Immature natural killer cell (primary cell): ENCODE results near the gene AMH. TPM values are rescaled to one million over a fixed set of nuclear protein-coding genes. Genes with fewer than 3 reads are reported as not detected.

Experiments used
- DNase-seq, 3 donors: peaks; one replicate each; pipeline ENCODE4 v3.0.0; 2022; ENCODE audit warnings: mixed read lengths in 1 of 3
- H3K27ac Mint-ChIP-seq, 6 donors: one replicate each; pipeline ENCODE4 v1.8.0; 2020; ENCODE audit warnings: mixed read lengths in 6 of 6, mild to moderate bottlenecking in 5 of 6, inconsistent platforms in 4 of 6, moderate library complexity in 3 of 6
- H3K27me3 Mint-ChIP-seq, 3 donors: one replicate each; pipeline ENCODE4 v1.8.0; 2020 to 2021; ENCODE audit warnings: low read depth in 3 of 3, mild to moderate bottlenecking in 3 of 3, mixed read lengths in 3 of 3, moderate library complexity in 3 of 3, inconsistent platforms in 1 of 3
- H3K36me3 Mint-ChIP-seq, 3 donors: one replicate each; pipeline ENCODE4 v1.8.0; 2020; ENCODE audit warnings: mixed read lengths in 3 of 3, inconsistent platforms in 2 of 3, mild to moderate bottlenecking in 2 of 3
- H3K4me1 Mint-ChIP-seq, 2 donors: one replicate each; pipeline ENCODE4 v1.8.0; 2020; ENCODE audit warnings: inconsistent platforms in 2 of 2, mild to moderate bottlenecking in 2 of 2, mixed read lengths in 2 of 2, moderate library complexity in 1 of 2
- H3K4me3 Mint-ChIP-seq, 5 donors: one replicate each; pipeline ENCODE4 v1.8.0; 2020; ENCODE audit warnings: mild to moderate bottlenecking in 5 of 5, mixed read lengths in 5 of 5, inconsistent platforms in 3 of 5, moderate library complexity in 3 of 5
- H3K9me3 Mint-ChIP-seq, 6 donors: one replicate each; pipeline ENCODE4 v1.8.0; 2020; ENCODE audit warnings: mild to moderate bottlenecking in 6 of 6, mixed read lengths in 6 of 6, inconsistent platforms in 4 of 6, moderate library complexity in 3 of 6
- polyA plus RNA-seq, 3 donors: library from polyadenylated mRNA; unstranded; fragments of 300-500 nt; fragmentation: Illumina TruSeq; gene quantifications; one replicate each; pipeline ENCODE4 v1.2.3, GENCODE V29; 2021

Gene AMH
- polyA plus RNA-seq, 3 donors from 2014 or later: not detected

- H3K4me3 Mint-ChIP-seq: peak overlapping the region in 3 of 5 donors; percentile 29 to 46 (median 36)
- no peaks in the 10 kb centered on the region for H3K36me3 Mint-ChIP-seq
- H3K27me3 Mint-ChIP-seq: peaks cover 2 to 14% (median 6%) of the 10 kb centered on the region in 3 donors
- DNase-seq: no peak
- peaks cover 0 to 8% of the 10 kb centered on the region in 2 donors for H3K4me1 Mint-ChIP-seq
- no peak overlapping the region for H3K27ac Mint-ChIP-seq
- H3K9me3 Mint-ChIP-seq: no peaks in the 10 kb centered on the region
Measured at GRCh38 chr19:2251106-2252054, 2.3 kb downstream of the AMH start.

GRCh38 chr19:2252055-2252796 lies 3.1 kb downstream of the AMH start:
- peak overlapping the region in 4 of 5 donors; percentile 7 to 68 (median 42) for H3K4me3 Mint-ChIP-seq
- no peaks in the 10 kb centered on the region for H3K9me3 Mint-ChIP-seq
- H3K4me1 Mint-ChIP-seq: peaks cover 0 to 8% of the 10 kb centered on the region in 2 donors
- DNase-seq: no peak
- H3K36me3 Mint-ChIP-seq: no peaks in the 10 kb centered on the region
- peaks cover 2 to 16% (median 6%) of the 10 kb centered on the region in 3 donors for H3K27me3 Mint-ChIP-seq
- no peak overlapping the region for H3K27ac Mint-ChIP-seq

GRCh38 chr19:2252797-2253105 lies 3.6 kb downstream of the AMH start:
- Mint-ChIP-seq H3K27me3 (peaks cover 2 to 16% (median 6%) of the 10 kb centered on the region in 3 donors), H3K4me3 (peak overlapping the region in 4 of 5 donors; percentile 7 to 68 (median 12))
- DNase-seq: no peak

GRCh38 chr19:2253106-2254063 lies 4.3 kb downstream of the AMH start:
- Mint-ChIP-seq H3K4me1 (peaks cover 6 to 17% of the 10 kb centered on the region in 2 donors), H3K27ac (peak overlapping the region in 2 of 6 donors; percentile 19 to 34), H3K36me3 (no peaks in the 10 kb centered on the region), H3K9me3 (no peaks in the 10 kb centered on the region), H3K27me3 (peaks cover 2 to 16% (median 6%) of the 10 kb centered on the region in 3 donors), H3K4me3 (peak overlapping the region; percentile 15 to 68 (median 59))
- peak in 2 of 3 donors; percentile 33 to 59 for DNase-seq

More at GRCh38 chr19:2252797-2253105, 3.6 kb downstream of the AMH start:
- Mint-ChIP-seq H3K27ac (no peak overlapping the region), H3K9me3 (no peaks in the 10 kb centered on the region), H3K36me3 (no peaks in the 10 kb centered on the region), H3K4me1 (peaks cover under 1 to 11% of the 10 kb centered on the region in 2 donors)

GRCh38 chr19:2254064-2254872 lies 5.1 kb downstream of the AMH start:
- no peaks in the 10 kb centered on the region for H3K9me3 Mint-ChIP-seq
- H3K27me3 Mint-ChIP-seq: peaks cover 2 to 16% (median 5%) of the 10 kb centered on the region in 3 donors
- H3K4me1 Mint-ChIP-seq: peaks cover 8 to 22% of the 10 kb centered on the region in 2 donors
- H3K27ac Mint-ChIP-seq: no peak overlapping the region
- no peak for DNase-seq
- no peaks in the 10 kb centered on the region for H3K36me3 Mint-ChIP-seq
- H3K4me3 Mint-ChIP-seq: peak overlapping the region in 2 of 5 donors; percentile 10 to 11

GRCh38 chr19:2255112-2255845 lies 6.2 kb downstream of the AMH start:
- Mint-ChIP-seq H3K36me3 (no peaks in the 10 kb centered on the region), H3K4me3 (no peak overlapping the region), H3K4me1 (peaks cover 11 to 26% of the 10 kb centered on the region in 2 donors), H3K9me3 (no peaks in the 10 kb centered on the region), H3K27me3 (peaks cover under 1 to 16% (median 4%) of the 10 kb centered on the region in 3 donors), H3K27ac (no peak overlapping the region)
- DNase-seq: no peak

- peak within 1 kb of the TSS in 2 of 6 donors; percentile 89 to 93 for H3K27ac Mint-ChIP-seq
- H3K9me3 Mint-ChIP-seq: no peaks in the 10 kb centered on the region
- H3K36me3 Mint-ChIP-seq: no peaks in the 10 kb centered on the region
- peaks cover 2 to 16% (median 4%) of the 10 kb centered on the region in 3 donors for H3K27me3 Mint-ChIP-seq
- DNase-seq: no peak
- no peak within 1 kb of the TSS for H3K4me3 Mint-ChIP-seq
- H3K4me1 Mint-ChIP-seq: peaks cover 14 to 28% of the 10 kb centered on the region in 2 donors
Measured at GRCh38 chr19:2255982-2256685, 7.0 kb downstream of the AMH start, which contains the start of gene JSRP1. JSRP1 (minus strand) TSS chr19:2256417; CDS start chr19:2255314, 1,103 bp downstream.

- Mint-ChIP-seq H3K27ac (peak overlapping the region in 5 of 6 donors; percentile 13 to 94 (median 75)), H3K27me3 (peaks cover 2% of the 10 kb centered on the region in 3 donors), H3K9me3 (no peaks in the 10 kb centered on the region), H3K36me3 (no peaks in the 10 kb centered on the region), H3K4me1 (peaks cover 14 to 28% of the 10 kb centered on the region in 2 donors), H3K4me3 (peak overlapping the region in 2 of 5 donors; percentile 45 to 47)
- no peak for DNase-seq
Measured at GRCh38 chr19:2259336-2259735, 10.2 kb downstream of the AMH start.

GRCh38 chr19:2260341-2260805 lies 11.2 kb downstream of the AMH start:
- no peaks in the 10 kb centered on the region for H3K9me3 Mint-ChIP-seq
- no peaks in the 10 kb centered on the region for H3K36me3 Mint-ChIP-seq
- H3K4me3 Mint-ChIP-seq: peak overlapping the region; percentile 3 to 87 (median 62)
- H3K4me1 Mint-ChIP-seq: peaks cover 14 to 29% of the 10 kb centered on the region in 2 donors
- peaks cover 2% of the 10 kb centered on the region in 3 donors for H3K27me3 Mint-ChIP-seq
- peak overlapping the region; percentile 63 to 98 (median 82) for H3K27ac Mint-ChIP-seq
- DNase-seq: peak in 1 of 3 donors; percentile 62

GRCh38 chr19:2261438-2262172 lies 12.5 kb downstream of the AMH start:
- peak overlapping the region in 2 of 6 donors; percentile 49 to 90 for H3K27ac Mint-ChIP-seq
- peaks cover 0 to 4% (median 2%) of the 10 kb centered on the region in 3 donors for H3K27me3 Mint-ChIP-seq
- no peaks in the 10 kb centered on the region for H3K36me3 Mint-ChIP-seq
- peak overlapping the region in 1 of 5 donors; percentile 64 for H3K4me3 Mint-ChIP-seq
- H3K9me3 Mint-ChIP-seq: no peaks in the 10 kb centered on the region
- H3K4me1 Mint-ChIP-seq: peaks cover 14 to 29% of the 10 kb centered on the region in 2 donors
- DNase-seq: peak in 2 of 3 donors; percentile 38 to 52
